PFSK-1 (cell line): ENCODE data around the gene IRF2.

ENCODE experiments used
- FOXP2 ChIP-seq: optimal IDR thresholded peaks from 2 replicates; pipeline ENCODE3; 2011; ENCODE audit warnings: borderline replicate concordance, control low read depth, inconsistent platforms; ENCODE audit not compliant: insufficient read depth; ENCODE audit errors: extremely low read length, extremely low read depth
- POLR2AphosphoS5 ChIP-seq: IDR thresholded peaks from 2 replicates; pipeline ENCODE4 v1.6.1; 2012; ENCODE audit warnings: low read depth, mild to moderate bottlenecking, control low read depth, low read length, moderate library complexity
- SIN3A ChIP-seq: IDR thresholded peaks from 2 replicates; pipeline ENCODE4 v1.6.1; 2012; ENCODE audit warnings: mild to moderate bottlenecking, low read length, moderate library complexity, borderline replicate concordance; ENCODE audit not compliant: insufficient read depth
- TAF1 ChIP-seq: IDR thresholded peaks from 2 replicates; pipeline ENCODE4 v1.6.1; 2012; ENCODE audit warnings: low read length, control low read depth, borderline replicate concordance; ENCODE audit not compliant: insufficient read depth
- TF ChIP-seq, protein P1 (sequence below), 2 experiments: IDR thresholded peaks; 2 replicates each; pipeline versions ENCODE4 v1.6.1 to v1.8.0; 2011 to 2012; ENCODE audit warnings: low read depth in 2 of 2, low read length in 2 of 2, control low read depth in 1 of 2, inconsistent platforms in 1 of 2, mild to moderate bottlenecking in 1 of 2, moderate library complexity in 1 of 2; ENCODE audit not compliant: insufficient read depth in 1 of 2

DNA sequence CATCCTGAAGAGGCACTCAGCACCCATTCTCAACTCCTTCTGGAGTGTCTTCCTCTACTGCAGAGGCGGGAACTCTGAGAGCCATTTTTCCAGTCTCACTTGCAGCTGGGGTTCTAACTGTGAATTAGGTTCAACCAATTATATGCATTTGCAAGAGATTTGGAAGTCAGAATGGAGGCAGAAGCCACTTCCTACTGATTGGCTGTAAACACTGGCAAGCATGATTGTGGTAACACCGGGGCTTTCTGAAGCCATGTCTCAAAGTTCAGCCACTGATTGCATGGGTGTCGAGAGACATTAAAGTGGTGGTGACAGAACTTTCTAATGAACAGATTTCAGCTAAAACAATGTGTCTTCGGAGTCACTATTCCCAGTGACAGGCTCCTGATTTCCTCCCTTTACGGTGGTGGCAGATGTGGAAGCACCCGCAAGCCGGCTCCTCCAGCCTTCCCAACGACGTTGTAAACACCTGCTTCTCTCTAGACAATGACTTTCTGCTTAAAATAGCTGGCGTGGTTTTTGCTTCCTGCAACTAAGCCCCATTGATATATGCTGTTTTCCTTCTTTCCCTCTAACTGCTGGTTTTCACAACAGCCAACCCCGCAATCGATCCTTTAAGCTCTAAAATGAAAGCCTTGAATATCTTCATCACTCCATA, 92.0 kb downstream of the IRF2 start:
- TF ChIP-seq, protein P1, sequence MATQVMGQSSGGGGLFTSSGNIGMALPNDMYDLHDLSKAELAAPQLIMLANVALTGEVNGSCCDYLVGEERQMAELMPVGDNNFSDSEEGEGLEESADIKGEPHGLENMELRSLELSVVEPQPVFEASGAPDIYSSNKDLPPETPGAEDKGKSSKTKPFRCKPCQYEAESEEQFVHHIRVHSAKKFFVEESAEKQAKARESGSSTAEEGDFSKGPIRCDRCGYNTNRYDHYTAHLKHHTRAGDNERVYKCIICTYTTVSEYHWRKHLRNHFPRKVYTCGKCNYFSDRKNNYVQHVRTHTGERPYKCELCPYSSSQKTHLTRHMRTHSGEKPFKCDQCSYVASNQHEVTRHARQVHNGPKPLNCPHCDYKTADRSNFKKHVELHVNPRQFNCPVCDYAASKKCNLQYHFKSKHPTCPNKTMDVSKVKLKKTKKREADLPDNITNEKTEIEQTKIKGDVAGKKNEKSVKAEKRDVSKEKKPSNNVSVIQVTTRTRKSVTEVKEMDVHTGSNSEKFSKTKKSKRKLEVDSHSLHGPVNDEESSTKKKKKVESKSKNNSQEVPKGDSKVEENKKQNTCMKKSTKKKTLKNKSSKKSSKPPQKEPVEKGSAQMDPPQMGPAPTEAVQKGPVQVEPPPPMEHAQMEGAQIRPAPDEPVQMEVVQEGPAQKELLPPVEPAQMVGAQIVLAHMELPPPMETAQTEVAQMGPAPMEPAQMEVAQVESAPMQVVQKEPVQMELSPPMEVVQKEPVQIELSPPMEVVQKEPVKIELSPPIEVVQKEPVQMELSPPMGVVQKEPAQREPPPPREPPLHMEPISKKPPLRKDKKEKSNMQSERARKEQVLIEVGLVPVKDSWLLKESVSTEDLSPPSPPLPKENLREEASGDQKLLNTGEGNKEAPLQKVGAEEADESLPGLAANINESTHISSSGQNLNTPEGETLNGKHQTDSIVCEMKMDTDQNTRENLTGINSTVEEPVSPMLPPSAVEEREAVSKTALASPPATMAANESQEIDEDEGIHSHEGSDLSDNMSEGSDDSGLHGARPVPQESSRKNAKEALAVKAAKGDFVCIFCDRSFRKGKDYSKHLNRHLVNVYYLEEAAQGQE (IDR thresholded peaks at IDR 0.05; ENCODE audit: insufficient read depth in 1 of 2, low read depth in 2 of 2, low read length in 2 of 2) = no peak
- TF ChIP-seq TAF1 = no peak
- TF ChIP-seq POLR2AphosphoS5 = no peak
- TF ChIP-seq FOXP2 = no peak
- no peak for TF ChIP-seq SIN3A
